GM19324 (cell line): ENCODE data around the gene PARD3.
"Not testable (repeated sequence)": the region's sequence is repeated elsewhere in the genome, so short reads cannot be mapped to it uniquely, and the experiment has no call there.

ENCODE experiments used
- ATAC-seq: cut with Tn5 transposase; IDR thresholded peaks from one replicate; pipeline ENCODE4 v1.9.1; 2021; ENCODE audit warnings: mild to moderate bottlenecking, moderate library complexity; ENCODE audit not compliant: unreplicated experiment, low FRiP score

The PARD3 gene

GRCh38 chr10:34748357-34748756, 66.7 kb downstream of the PARD3 start:
- ATAC-seq, result no peak

DNA sequence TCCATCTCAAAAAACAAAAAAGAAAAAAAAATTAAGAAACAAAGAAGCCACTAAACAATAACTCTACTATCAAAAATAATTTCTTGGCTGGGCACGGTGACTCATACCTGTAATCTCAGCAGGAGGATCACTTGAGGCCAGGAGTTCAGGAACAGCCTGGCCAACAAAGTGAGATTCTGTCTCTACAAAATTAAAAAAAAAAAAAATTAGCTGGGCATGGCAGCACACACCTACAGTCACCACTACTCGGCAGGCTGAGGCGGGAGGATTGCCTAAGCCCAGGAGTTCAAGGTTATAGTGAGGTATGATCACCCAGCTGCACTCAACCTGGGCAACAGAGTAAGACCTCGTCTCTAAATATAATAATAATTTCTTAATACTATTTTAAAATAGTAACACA, 69.0 kb downstream of the PARD3 start:
- no peak for ATAC-seq

DNA sequence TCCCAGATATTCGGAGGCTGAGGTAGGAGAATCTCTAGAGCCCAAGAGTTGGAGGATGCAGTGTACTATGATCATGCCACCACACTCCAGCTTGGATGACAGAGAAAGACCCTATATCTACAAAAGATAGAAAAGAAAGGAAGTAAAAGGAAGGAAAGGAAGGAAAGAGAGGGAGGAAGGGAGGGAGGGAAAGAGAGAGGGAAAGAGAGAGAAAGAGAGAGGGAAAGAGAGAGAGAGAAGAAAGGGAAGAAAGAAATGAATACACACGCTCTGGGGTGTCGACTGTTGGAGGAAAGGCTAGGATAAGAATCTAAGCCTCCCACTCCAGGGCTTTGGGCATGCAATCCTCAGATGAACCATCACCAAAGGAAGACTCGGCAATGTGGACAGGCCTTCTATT, 69.9 kb downstream of the PARD3 start:
- no peak for ATAC-seq

- ATAC-seq, result no peak
Measured at GRCh38 chr10:34744590-34744989, 70.5 kb downstream of the PARD3 start.

GRCh38 chr10:34743814-34744213, 71.3 kb downstream of the PARD3 start:
- no peak for ATAC-seq

- no peak for ATAC-seq
Measured at GRCh38 chr10:34742456-34742855, 72.6 kb downstream of the PARD3 start.

DNA sequence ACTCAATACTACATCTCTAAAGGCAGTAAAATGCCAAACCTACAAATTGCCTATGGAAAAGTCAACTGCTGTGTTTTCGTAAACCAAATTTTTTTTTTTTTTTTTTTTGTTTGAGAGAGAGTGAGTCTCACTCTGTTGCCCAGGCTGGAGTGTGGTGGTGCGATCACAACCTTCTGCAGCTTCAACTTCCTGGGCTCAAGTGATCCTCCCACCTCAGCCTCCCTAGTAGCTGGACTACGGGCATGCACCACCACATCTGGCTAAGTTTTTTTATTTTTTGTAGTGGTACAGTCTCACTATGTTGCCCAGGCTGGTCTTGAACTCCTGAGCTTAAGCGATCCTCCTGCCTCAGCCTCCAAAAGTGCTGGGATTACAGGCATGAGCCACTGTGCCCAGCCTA, 74.0 kb downstream of the PARD3 start:
- ATAC-seq, result not testable (repeated sequence)

GRCh38 chr10:34740321-34740720, 74.8 kb downstream of the PARD3 start:
- no peak for ATAC-seq

DNA sequence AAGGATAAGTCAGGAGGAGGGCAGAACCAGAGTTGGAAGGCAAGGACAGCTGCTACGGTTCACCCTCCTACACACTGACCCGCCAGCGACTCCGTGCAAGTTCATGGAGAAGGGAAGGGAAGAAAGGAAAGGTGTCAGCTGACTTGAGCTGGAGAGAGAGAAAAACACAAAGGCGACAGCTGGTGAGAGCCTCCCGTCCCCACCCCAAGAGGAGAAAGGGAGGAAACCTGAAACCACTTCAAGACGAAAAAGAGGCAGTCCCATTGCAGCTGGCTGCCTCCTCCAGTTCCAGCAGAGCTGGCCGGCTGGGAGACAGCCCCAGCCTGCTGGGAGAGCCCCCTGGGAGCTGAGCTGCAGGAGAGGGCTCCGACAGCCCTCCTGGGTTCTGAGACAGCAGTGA, 75.2 kb downstream of the PARD3 start:
- no peak for ATAC-seq

- ATAC-seq, result no peak
Measured at GRCh38 chr10:34737772-34738169, 77.3 kb downstream of the PARD3 start.

GRCh38 chr10:34736976-34737771, 77.9 kb downstream of the PARD3 start:
- no peak for ATAC-seq

GRCh38 chr10:34734918-34735317, 80.2 kb downstream of the PARD3 start:
- no peak for ATAC-seq

GRCh38 chr10:34732926-34733325, 82.2 kb downstream of the PARD3 start:
- ATAC-seq, result no peak

GRCh38 chr10:34731885-34732701, 83.0 kb downstream of the PARD3 start:
- ATAC-seq, result no peak

- ATAC-seq, result no peak
Measured at GRCh38 chr10:34731213-34731612, 83.9 kb downstream of the PARD3 start.

DNA sequence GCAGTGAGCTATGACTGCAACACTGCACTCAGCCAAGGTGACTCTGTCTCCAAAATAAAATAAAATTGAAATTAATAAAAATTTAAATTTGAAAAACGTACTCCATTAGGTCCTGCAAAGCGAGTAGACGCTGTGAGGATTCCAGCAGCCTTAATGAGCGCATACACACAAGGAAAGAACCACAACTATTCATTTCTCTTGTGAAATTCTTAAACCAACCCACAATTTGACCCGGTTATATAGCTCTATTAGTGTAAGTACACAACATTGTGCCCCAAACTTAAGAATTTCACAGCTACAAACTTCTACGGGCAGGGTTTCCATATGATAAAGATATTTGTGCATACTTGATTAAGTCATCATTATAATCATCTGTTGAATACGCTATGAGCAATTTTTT, 84.4 kb downstream of the PARD3 start:
- no peak for ATAC-seq

DNA sequence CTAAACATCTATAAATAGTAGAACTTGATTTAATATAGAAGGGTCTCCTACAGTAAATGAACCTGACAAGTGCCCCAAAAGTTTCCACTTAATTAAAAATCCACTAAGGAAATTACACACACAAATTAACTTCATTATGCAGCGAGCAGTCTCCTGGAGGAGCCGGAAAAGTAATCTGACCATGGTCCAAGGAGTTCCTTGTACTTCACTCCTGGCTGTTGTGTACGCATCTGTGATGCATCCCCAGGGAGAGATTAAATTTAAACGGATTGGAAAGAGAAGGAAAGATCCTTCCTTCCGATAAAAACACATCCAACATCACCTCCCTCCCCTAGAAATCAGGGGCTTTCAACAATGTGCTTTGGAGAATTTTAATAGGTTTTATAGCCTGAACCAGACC, 85.5 kb downstream of the PARD3 start:
- ATAC-seq, result no peak

DNA sequence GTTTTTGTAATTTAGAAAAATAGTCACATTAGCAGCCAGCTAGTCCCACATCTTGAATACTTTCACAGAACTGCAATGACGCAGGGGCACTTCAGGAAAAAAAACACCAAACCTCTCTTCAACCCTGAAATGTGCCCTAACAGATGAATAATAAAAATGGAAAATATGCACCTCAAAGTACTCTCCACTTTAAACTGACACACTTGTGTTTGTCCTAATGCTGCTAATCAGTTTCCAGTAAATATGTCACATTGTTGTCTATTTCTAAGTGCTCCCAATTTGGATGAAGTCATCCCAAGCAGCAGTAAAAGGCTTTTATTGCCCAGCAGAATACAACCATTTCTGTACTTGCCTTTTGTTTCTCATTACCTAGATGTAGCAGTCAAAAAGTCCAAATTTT, 86.7 kb downstream of the PARD3 start:
- ATAC-seq, result no peak

- ATAC-seq, result no peak
Measured at GRCh38 chr10:34727595-34728033, 87.5 kb downstream of the PARD3 start.

DNA sequence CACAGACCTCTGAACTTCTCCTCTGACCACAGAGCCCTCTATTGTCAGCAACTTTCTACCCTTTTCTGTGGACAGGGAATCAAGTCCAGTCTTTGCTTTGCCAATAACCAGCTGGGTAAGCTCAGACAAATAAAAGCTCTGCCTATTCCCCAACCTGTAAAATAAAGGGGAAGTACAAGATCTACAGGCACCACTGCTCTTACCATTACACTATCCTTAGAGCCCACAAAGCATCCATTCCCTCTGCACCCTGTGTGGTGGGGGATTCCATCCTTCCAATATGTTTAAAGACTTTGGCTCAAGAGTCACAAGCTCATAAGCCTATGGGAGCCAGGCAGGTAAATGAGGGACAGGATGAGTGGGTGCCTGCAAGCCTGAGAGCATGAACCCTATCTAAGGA, 88.2 kb downstream of the PARD3 start:
- no peak for ATAC-seq

GRCh38 chr10:34723750-34724149, 91.3 kb downstream of the PARD3 start:
- ATAC-seq, result peak; percentile 57

DNA sequence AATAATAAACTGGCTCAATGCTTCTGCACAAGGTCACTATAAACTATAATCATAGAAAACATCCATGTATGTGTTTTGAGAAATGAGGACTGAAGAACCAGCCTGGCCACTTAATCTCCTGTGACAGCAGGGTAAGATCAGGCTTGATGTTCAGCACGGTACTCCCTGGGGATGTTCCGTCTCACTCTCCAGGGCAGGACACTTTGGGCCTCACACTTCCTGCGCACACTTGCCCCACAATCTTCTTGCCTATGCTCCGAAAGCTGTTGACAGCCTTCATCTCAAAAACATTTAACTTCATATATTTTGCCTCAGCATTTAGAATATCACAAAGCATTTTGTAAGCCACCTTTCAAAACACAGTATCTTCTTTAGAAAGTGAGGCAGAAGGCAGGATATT, 92.7 kb downstream of the PARD3 start:
- ATAC-seq, result no peak
